ENCODE data around the gene DRC3. TPM values are rescaled to one million over a fixed set of nuclear protein-coding genes. Genes with fewer than 3 reads are reported as not detected.
A peak's percentile ranks its signal among the peaks of the same experiment; 100 is the strongest.

DRC3 gene
- total and polyA plus RNA-seq, 10 of the 15 experiments (the other 5 are each of a cell fraction or from before 2014, with no cell fraction given), result 0.18 to 2.3 (median 0.60) TPM; not detected in 3

- TF ChIP-seq IKZF2 (IDR thresholded peaks at IDR 0.05) (peak; percentile 20 to 25; a peak in 2 of 4 replicates), SMARCA5 (IDR thresholded peaks at IDR 0.05) (no peak), MTA2 (IDR thresholded peaks at IDR 0.05; ENCODE audit: low read depth) (0 out of 2 replicates have a peak, but pooled peaks have one; percentile 19), RUNX3 (IDR thresholded peaks at IDR 0.05; ENCODE audit: low read length) (peak; percentile 72), IKZF1 (conservative IDR thresholded peaks at IDR 0.05) (peak; percentile 47), RAD21 (IDR thresholded peaks at IDR 0.05; ENCODE audit: insufficient read depth, low read depth, low read length) (no peak), KAT2A (conservative IDR thresholded peaks at IDR 0.05; ENCODE audit: control insufficient read depth, low read depth, low read length) (no peak), SREBF2 (IDR thresholded peaks at IDR 0.05; ENCODE audit: low read length) (peak; percentile 82), ESRRA (IDR thresholded peaks at IDR 0.05; ENCODE audit: low read length) (no peak)
- TF ChIP-seq, protein P1, sequence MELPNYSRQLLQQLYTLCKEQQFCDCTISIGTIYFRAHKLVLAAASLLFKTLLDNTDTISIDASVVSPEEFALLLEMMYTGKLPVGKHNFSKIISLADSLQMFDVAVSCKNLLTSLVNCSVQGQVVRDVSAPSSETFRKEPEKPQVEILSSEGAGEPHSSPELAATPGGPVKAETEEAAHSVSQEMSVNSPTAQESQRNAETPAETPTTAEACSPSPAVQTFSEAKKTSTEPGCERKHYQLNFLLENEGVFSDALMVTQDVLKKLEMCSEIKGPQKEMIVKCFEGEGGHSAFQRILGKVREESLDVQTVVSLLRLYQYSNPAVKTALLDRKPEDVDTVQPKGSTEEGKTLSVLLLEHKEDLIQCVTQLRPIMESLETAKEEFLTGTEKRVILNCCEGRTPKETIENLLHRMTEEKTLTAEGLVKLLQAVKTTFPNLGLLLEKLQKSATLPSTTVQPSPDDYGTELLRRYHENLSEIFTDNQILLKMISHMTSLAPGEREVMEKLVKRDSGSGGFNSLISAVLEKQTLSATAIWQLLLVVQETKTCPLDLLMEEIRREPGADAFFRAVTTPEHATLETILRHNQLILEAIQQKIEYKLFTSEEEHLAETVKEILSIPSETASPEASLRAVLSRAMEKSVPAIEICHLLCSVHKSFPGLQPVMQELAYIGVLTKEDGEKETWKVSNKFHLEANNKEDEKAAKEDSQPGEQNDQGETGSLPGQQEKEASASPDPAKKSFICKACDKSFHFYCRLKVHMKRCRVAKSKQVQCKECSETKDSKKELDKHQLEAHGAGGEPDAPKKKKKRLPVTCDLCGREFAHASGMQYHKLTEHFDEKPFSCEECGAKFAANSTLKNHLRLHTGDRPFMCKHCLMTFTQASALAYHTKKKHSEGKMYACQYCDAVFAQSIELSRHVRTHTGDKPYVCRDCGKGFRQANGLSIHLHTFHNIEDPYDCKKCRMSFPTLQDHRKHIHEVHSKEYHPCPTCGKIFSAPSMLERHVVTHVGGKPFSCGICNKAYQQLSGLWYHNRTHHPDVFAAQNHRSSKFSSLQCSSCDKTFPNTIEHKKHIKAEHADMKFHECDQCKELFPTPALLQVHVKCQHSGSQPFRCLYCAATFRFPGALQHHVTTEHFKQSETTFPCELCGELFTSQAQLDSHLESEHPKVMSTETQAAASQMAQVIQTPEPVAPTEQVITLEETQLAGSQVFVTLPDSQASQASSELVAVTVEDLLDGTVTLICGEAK (IDR thresholded peaks at IDR 0.05; ENCODE audit: borderline replicate concordance), result 0 out of 2 replicates have a peak, but pooled peaks have one; percentile 15
Observed at GRCh38 chr17:17959520-17960361, 12.9 kb upstream of the DRC3 start (continued).
